CD4-positive, alpha-beta T cell treated with Interleukin-4 for 1 hour (primary cell): Measurements from ENCODE around the gene PSME3IP1.

Experiments used
- DNase-seq, 2 donors: peaks; one replicate each; pipeline ENCODE4 v3.0.0-alpha.2; 2020 to 2022

Gene PSME3IP1

DNA sequence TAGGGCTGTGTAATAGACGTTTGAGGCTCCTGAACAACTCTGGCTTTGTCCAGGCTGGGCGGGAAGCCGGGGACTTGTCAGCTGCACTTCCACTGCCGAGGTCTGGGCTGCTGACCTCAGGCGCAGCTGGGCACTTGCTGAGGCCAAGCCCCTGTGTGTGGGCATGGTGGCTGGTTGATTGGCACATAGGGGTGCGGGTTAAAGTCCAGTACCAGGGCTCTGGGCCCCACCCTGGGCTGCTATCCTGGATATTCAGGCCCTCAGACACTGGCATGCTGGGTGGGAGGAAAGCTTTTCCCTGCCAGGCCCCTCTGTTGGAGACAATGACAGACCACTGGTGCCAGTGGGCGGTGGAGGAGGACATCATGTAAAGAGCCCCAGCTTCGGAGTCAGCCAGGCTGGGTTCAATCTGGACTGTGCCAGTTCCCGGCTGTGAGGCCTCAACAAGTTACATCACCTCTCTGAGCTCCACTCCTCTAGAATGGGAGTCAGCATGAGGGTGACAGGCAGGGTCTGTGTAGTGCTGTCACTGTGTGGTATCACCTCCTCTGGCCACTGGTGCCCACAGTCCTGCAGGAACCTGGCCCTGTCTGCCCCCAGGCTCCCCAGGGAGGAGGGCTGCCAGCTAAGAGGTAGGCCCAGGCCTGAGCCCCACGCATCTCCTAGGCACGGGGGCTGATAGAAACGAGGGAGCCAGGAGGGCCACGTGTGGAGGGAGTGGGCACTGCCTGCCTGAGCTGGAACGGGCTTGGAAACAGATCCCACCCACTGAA is 42.5 kb downstream of the PSME3IP1 start:
- no peak for DNase-seq

DNA sequence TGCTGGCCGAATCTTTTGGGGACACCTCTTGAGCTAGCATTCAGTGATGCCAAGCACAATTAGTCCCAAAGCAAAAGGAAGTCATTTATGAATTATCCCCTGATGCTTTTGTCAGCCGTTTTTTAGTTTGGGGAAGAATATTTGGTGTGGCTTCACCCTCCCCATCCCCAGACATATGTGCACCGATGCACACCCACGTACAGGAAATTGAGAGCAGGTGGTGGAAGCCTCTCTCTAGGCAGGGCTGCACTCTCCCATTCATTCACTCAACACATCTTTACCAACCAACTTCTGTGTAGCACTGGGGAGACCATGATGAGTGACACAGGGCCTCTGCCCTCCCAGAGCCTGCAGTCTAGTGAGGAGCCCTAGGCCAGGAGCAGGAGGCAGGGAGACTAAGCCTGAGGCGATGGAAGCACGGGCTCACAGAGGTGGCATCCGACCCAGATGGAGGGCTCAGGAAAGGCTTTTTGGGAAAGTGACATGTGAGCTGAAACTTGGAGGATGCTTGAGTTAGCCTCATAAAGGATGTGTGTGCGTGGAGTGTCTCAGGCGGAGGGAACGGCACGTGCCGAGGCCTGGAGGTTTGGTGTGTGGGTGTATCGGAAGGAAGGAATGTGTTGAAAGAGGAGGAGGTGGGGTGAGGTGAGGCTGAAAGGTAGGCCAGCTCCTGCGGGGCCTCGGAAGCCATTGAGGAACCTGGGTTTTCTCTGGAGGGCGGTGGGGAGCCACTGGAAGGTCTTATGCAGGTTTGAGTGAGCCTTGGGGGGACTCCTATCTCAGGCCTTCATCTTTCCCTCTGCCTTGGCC is 43.8 kb downstream of the PSME3IP1 start:
- DNase-seq = peak; percentile 16 to 36

DNA sequence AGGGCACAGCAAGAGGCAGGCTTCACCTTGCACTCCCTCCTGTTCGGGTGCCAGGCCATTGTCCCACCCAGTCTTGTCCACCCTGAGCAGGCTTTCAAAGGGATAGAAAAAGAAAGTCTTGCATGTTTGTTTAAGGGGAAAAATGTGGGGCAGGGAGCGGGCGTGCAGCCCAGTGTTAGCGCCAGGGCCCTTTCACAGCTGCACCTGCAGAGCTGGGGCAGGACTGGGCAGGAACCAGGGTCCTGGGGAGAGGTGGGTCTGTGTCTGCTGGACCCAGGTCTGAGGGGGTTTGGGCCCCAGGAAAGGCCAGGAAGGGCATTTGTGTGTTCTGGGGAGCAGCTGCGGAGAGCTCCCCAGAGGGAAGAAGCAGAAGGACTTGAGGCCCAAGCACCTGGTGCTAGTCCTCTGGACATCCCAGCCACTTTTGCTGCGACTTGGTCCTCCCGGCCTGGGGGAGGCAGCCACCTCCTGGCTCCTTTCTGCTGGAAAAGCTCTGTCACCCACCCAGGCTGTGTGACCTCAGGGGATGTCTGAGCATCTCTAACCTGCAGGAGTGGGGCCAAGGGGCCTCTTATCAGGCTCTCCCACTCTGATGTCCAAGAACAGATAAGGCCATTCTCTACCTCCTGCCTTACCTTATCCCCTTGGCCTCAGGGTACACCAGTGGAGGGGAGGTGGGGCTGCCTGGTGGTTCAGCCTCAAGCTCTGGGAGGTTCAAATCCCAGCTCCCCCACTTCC is 44.7 kb downstream of the PSME3IP1 start:
- no peak for DNase-seq

DNA sequence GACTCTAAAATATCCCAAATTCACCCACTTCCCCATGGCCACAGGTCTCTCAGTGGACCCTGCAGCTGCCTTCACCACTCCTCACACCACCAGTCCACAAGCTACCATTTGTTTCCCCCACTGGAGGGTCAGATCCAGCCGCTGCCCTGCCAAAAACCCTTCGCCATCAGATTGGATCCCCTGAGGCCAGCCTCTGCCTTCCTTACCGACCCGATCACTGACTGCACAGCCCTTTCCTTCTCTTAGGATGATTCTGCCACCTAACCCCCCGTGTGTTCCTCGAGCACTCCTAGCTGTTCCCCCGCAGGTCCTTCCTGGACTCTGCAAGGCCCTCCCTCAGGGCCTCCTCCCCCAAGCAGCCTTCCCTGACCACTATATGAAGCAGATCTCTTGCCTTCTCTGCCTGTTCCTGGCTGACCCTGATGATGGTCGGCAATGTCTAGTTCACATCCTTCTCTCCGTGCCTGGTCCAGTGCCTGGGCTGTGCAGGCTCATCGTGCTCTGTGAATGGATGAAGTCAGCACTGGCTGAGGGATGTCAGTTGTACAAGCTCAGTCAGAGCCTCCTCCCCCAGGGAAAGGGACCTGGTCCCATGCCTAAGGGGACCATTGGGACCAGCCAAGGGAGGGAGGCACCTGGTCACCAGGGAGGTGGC is 47.4 kb downstream of the PSME3IP1 start:
- no peak for DNase-seq

DNA sequence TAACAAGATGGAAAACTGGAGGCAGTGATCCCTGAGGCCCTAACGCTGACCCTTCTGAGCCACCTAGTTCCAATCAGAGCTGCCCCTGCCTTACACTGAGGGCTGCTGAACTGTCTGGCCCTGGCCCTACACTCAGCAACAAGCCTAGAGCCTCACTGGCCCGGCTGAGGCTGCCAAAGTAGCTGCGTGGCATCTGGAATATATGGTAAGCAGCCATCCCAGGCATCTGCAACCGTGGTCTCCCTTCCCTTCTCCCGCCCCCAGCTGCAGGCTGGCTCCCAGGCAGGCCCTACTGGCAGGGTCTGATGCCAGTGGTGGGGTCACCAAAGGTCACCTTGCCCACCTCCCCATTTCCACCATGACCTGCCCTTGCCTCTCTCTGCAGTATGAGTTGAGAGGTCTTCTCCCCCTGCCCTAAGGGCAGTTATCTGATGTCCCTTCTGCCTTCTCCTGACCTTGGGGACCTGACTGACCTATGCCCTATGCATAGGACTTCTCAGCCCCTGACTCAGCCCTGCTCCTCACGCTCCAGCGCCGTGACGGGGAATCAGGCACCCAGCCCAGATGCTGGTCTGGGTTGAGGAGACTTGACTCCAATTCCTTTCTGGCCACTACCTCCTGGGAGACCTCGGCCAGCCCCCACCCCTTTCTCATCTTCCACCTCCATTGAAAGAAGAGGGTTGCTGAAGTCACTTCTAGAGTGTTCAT is 48.1 kb downstream of the PSME3IP1 start:
- DNase-seq = no peak

DNA sequence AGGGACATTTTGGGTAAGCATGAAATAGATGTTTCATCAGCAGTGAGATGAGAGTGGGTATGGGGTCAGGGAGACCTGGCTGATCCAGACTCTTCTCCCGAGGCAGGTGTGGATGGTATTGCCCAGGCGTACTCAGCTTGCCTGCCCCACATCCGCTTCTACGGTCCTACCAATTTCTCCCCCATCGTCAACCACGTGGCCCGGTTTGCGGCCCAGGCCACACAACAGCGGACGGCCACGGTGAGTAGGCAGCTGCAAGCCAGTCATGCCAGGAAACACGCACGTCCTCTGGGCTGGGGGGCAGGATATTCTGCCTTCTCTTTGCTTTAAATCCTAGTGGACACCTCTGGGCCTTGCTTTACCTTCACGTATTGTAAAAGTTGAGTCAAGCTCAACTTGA is 48.8 kb downstream of the PSME3IP1 start:
- no peak for DNase-seq

DNA sequence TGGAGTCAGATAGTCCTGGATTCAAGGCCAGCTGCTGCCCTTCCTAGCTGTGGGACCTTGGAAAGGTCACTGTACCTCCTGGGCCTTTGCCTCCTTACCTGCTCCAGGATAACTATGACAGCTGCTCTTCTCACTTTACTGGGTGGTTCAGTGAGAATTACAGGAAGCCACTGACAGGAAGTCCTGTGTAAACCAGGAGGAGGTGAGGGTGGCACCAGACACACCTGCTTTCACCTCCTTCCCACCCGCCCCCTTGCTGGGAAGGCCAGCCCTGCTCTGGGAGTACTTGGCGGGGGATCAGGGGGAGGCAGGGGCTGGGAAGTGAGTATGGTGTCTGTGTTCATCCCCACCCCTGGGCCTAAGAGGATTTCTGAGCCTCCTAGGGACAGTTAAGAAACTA is 50.9 kb downstream of the PSME3IP1 start:
- peak; percentile 34 to 61 for DNase-seq

DNA sequence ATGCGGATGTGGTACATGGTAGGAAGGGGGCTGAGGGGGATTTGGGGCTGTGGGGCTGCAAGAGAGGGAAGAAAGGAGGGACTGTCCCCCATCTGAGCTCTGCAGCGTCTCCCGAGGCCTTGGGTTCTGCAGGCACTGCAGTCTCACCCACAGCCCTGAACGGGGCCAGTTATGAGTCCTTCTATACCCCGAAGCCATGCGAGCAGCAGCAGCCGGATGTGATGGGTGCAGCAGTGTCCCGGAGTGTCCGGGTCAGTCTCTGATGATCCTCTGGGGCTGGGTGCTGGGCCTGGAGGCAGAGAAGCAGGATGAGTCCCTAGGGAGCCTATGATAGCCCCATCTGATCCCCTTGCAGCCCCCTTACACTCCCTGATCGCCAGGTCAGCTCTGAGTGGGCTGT is 52.0 kb downstream of the PSME3IP1 start:
- DNase-seq = no peak

DNA sequence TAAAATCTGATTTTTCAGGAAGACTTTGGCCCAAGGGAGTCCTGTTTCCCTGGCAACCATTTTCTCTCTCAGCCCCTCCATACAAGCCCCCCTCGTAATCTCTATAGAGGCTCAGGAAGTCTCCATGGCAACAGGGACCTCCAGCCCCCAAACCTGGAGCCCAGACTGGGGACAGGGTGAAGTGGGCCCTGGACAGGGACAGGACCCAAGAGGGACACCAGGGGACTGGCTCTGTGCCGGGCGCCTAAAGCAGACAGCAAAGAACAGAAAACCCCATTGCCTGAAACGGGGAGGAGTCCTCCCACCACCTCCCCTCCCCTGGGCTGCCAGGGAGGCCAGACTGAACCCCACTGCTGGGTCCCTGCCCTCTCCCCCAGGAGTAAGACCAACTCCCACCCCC is 52.8 kb downstream of the PSME3IP1 start:
- DNase-seq = no peak

DNA sequence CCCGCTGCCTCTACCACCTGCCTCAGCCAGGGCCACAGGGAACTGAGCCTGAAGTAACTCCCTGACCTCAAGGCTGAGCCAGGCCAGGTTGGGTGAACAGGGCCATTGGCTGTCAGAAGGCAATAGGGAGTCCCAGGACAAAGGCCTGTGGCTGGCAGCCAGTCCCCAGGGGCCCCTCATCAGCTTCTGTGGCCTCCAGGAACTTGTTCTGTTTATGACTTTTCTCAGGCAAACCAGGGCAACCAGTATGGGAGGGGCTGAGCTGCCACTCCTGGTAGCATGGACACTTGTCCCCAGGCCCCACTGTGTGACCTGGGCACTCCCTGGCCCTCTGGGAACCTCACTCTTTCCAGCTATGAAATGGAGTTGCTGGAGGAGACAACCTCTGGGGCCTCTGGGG is 53.4 kb downstream of the PSME3IP1 start:
- DNase-seq = no peak

DNA sequence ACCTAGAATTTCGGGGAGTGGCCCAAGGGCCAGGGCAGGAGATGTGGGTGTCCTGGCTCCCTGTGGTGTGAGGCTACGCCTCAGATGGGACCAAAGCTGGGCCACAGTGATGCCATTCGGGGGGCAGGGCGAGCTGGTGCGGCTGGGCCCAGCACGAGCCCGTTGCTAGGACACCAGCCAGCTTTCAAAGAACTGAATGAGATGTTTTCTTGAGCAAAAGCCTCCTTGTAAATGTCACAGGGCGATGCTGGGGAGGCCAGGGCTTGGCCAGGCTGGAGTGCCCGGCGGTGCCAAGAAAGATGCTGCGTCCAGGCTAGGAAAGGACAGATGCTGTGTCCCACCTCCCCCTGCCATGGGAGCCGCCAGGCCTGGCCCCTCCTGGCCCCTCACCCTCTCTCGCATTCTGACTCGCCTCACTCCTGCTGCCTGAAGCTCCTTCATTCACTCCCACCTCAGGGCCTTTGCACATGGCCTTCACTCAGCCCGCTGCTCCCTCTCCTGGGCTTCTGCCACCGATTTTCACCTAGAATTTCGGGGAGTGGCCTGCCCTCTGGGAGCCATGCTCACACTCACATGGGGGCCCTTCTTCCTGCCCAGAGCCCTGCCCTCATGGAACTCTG is 54.4 kb downstream of the PSME3IP1 start:
- DNase-seq = no peak

DNA sequence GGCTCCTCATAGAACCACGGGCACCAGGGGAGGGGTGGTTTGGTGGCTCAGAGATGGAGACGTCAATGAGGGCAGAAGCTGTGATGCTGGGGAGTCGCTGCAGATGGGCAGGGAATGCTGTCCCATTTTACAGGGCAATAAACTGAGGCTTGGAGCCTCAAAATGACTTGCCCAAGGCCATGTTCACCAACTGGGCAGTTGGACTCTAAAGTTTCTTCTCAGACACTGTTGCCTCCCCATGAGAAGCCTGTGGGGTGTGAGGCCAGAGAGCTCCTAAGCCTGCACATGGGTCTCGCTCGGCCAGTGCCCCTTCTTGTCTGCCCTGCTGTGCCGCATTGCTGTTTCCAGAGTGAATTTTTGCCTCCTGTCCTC is 54.9 kb downstream of the PSME3IP1 start:
- no peak for DNase-seq

DNA sequence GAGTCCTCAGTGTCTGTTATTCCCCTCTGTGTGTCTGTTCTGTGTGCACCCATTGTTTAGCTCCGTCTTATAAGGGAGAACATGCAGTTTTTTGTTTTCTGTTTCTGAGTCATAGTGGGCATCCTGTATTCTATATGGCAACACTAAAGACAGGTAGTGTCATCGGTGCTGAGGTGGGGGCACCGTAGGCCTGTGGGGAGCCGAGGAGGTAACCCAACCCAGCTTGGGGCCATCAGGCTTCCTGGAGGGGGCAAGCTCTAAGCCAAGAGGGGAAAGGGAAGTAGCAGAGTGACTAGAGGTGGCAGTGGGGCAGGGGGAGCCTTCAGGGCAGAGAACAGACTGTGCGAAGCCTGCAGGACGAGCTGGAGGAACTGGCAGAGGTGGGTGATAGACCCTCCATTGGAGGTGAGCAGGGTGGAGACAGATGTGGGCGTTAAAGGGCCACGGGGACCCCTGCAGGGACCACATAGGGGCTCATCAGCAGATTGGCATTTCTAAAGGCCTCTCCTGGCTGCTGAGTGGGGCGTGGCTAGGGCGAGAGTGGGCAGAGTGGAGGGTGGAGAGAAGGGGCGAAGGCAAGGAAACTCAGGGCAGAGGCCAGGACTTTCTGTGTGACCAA is 57.0 kb downstream of the PSME3IP1 start:
- DNase-seq = peak; percentile 39 to 54

DNA sequence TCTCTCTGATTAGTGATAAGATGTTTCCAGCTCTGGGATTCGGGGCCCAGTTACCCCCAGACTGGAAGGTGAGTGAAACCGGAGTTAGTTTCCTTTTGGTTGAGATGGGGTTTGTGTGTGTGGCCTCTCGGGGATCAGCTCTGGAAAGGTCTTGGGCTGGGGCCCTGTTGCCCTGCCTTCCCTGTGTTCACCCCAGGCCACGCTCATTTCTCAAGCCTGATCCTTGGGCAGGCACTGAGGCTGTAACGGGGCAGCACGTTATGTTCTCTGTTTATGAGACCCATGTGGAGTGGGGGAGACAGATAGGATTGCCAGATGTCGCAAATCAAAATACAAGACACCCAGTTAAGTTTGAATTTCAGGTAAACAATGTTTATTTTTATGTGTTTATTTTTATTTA is 58.0 kb downstream of the PSME3IP1 start:
- DNase-seq = no peak

DNA sequence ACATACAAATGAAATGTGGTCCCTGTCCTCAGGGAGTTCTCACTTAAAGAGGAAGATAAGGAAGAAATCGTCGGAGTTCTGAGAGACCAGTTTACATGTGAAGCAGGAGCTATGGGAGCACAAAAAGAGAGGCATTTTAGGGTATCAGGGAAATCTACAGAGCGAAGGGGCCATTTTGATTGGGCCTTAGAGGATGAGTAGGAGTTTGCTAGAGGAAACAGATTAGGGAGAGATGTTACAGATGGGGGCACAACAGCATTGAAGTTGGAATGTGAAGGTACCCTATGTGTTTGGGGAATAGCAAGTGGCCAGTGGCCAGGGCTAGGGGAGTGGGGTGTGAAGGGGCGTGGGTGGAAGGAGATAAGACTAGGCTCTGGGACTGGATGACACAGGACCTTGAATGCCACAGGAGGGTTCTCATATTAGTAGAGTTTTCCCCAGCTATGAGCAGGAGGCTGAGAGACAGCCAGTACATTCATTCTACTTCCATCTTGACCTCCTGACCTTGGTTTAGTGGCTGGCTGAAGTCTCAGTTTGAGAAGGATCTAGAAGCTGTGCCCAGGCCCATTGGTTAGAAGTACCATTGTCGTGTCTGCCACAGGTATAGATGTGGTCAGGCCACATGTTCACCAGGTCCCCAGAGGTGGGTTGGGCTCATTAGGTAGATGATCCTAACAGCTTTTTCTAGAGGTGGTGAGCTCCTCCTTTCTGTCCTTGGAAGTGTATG is 58.6 kb downstream of the PSME3IP1 start:
- no peak for DNase-seq

DNA sequence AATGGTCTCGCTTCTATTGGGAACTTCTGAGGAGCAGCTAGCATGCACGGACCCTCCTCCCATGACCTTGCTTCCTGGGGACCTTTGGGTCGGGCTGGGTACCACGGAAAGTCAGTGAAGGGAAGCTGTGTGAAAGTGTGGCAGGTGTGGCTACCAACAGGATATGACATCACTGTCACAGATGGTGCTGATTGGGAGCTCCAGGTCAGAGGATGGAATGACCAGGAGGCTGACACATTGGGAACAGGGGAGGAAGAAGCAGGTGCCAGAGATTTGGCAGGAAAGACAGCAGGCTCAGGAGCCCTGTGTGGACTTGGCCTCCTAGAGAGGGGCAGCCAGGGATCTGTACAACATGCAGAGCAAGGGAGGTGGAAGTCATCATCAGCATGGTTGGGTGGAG is 59.4 kb downstream of the PSME3IP1 start:
- DNase-seq = no peak

DNA sequence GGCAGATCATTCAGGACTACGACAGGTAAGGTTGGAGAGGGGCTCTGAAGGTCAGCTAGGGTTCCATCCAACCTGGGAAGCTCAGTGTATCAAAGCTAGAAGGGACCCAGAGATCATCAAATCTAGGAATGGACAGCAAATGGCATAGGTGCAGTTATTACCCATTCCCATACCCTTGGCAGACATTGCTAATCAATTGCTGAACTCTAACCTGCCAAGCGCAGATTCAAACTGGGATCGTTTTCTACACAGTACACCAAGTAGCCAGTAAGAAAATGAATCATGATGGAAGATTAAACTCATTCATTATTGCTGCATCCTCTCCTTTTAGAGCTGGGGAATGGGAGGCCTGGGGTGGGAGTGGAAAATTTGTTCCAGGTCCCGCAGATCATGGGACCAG is 59.9 kb downstream of the PSME3IP1 start:
- no peak for DNase-seq

DNA sequence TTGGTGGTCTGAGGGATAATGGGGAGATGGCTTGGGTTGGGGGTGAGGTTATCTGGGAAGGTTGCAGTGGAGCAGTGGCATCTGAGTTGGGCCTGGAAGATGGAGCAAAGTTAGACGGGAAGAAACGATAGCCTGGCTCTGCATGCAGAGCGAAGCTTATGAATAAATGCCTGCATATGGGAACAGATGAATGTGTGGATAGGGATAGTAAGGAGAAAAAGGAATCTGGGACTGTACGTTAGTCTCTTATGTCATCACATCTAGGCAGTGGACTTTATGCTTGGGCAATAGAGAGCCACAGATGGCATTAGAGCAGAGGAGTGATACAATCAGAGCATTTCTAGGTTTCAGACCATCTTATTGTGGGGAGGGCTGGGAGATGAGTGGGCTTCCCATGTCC is 60.5 kb downstream of the PSME3IP1 start:
- no peak for DNase-seq

DNA sequence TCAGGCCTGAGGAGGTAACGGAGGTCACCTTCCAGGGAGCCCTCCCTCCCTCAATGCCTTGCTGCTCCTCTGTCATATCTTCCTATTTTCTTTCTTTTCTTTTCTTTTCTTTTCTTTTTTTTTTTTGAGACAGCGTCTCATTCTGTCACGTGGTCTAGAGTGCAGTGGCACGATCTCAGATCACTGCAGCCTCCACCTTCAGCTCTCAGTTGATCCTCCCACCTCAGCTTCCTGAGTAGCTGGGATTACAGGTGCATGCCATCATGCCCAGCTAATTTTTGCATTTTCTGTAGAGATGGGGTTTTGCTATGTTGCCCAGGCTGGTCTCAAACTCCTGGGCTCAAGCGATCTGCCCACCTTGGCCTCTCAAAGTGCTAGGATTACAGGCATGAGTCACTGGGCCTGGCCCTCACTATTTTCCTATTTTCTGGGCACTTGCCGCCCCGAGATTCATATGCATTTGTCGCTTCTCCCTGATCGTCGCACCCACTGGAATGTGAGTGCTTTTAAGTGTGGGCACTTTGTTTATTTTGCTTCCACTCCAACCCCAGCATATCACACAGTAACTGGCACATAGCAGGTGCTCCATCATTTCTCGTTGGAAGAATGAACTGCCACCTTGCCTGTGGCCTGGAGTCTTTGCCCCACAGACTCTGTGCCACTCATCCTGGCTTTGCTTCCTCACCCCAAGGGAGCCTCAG is 61.7 kb downstream of the PSME3IP1 start:
- DNase-seq = no peak
